Stimulated activated naive B cell treated with anti-CD40 and anti-IgM and Interleukin-4, amounts not matched to agents 10 μg/mL and 1 μg/mL and 100 μg/mL, for 72 hours (primary cell): ENCODE data around the gene GSTK1.

Experiments used
- ATAC-seq, 2 donors: fragments of 150-1000 bp; cut with Tn5 transposase; replicated peaks; 2 replicates each; pipeline ENCODE4 v1.10.0; 2021; ENCODE audit warnings: moderate library complexity in 1 of 2
- DNase-seq: peaks from one replicate; pipeline ENCODE4 v3.0.0; 2021
- H3K27ac Mint-ChIP-seq: one replicate; pipeline ENCODE4 v1.8.0; 2022; ENCODE audit warnings: mild to moderate bottlenecking, mixed read lengths
- H3K27me3 Mint-ChIP-seq, 2 donors: one replicate each; pipeline ENCODE4 v1.8.0; 2022; ENCODE audit warnings: mixed read lengths in 2 of 2
- H3K36me3 Mint-ChIP-seq, 2 donors: one replicate each; pipeline ENCODE4 v1.8.0; 2022; ENCODE audit warnings: mixed read lengths in 2 of 2, mild to moderate bottlenecking in 1 of 2
- H3K4me1 Mint-ChIP-seq, 2 donors: one replicate each; pipeline ENCODE4 v1.8.0; 2022; ENCODE audit warnings: mixed read lengths in 2 of 2, mild to moderate bottlenecking in 1 of 2
- H3K4me3 Mint-ChIP-seq, 2 donors: one replicate each; pipeline ENCODE4 v1.8.0; 2022; ENCODE audit warnings: mild to moderate bottlenecking in 2 of 2, mixed read lengths in 2 of 2, moderate library complexity in 1 of 2
- H3K9me3 Mint-ChIP-seq, 2 donors: one replicate each; pipeline ENCODE4 v1.8.0; 2022; ENCODE audit warnings: mixed read lengths in 2 of 2, mild to moderate bottlenecking in 1 of 2

GSTK1 gene

DNA sequence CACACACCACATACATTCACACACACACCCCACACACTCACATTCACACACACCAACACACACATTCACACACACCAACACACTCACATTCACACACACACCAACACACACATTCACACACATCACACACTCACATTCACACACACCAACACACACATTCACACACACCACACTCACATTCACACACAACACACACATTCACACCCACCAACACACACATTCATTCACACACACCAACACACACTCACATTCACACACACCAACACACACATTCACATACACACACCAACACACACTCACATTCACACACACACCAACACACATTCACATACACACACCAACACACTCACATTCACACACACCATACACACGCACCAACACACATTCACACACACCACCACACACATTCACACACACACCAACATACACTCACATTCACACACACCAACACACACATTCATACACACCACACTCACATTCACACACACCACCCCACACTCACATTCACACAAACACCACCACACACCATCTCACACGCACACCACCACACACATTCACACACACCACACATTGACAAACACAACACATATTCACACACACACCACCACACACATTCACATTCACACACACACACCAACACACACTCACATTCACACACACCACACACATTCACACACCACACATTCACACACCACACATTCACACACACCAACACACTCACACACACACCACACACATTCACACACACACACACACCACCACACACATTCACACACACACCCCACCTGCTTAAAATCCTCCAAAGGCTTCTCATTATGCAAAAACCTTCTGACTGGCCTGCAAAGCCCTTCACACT is 32.4 kb upstream of the GSTK1 start:
- Mint-ChIP-seq H3K27me3 (peaks cover 5 to 8% of the 10 kb centered on the region in 2 donors), H3K36me3 (peaks cover 0 to 4% of the 10 kb centered on the region in 2 donors), H3K9me3 (peaks cover 5% of the 10 kb centered on the region in 2 donors), H3K27ac (no peak overlapping the region), H3K4me1 (no peaks in the 10 kb centered on the region), H3K4me3 (no peak overlapping the region)
- no peak for DNase-seq
- ATAC-seq = no peak

- ATAC-seq (no peak), DNase-seq (no peak)
- Mint-ChIP-seq H3K27me3 (peaks cover 13 to 22% of the 10 kb centered on the region in 2 donors), H3K9me3 (peaks cover 17 to 21% of the 10 kb centered on the region in 2 donors), H3K4me1 (no peaks in the 10 kb centered on the region), H3K36me3 (peaks cover 6 to 14% of the 10 kb centered on the region in 2 donors), H3K4me3 (no peak overlapping the region), H3K27ac (no peak overlapping the region)
These were observed 29.3 kb upstream of the GSTK1 start for GRCh38 chr7:143233816-143234532.

DNA sequence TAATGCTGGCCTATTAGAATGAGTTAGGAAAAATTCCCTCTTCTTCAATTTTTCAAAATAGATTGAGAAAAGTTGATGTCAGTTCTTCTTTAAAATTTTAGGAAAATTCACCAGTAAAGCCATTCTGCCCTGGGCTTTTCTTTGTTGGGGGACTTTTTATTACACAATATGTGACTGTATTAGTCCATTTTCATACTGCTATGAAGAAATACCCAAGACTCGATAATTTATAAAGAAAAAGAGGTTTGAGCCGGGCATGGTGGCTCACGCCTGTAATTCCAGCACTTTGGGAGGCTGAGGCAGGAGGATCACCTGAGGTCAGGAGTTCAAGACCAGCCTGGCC is 28.7 kb upstream of the GSTK1 start:
- no peak for DNase-seq
- Mint-ChIP-seq H3K27ac (no peak overlapping the region), H3K27me3 (peaks cover 13 to 22% of the 10 kb centered on the region in 2 donors), H3K36me3 (peaks cover 6 to 14% of the 10 kb centered on the region in 2 donors), H3K4me3 (no peak overlapping the region), H3K9me3 (peaks cover 17 to 21% of the 10 kb centered on the region in 2 donors), H3K4me1 (no peaks in the 10 kb centered on the region)
- no peak for ATAC-seq

DNA sequence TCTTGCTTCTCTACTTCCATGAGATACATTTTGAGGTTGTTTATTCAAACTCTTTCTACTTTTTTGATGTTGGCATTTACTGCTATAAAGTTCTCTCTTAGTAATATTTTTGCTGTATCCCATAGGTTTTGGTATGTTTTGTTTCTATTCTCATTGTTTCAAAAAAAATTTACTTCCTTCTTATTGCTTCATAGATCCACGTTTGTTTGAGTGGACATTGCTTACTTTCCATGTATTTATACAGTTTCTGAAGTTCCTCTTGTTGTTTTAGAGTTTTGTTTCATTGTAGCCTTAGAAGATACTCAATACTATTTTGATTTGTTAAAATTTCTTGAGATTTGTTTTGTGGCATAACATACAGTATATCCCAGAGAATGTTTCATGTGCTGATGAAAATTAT is 27.7 kb upstream of the GSTK1 start:
- H3K36me3 Mint-ChIP-seq = peaks cover 6 to 14% of the 10 kb centered on the region in 2 donors
- no peak overlapping the region for H3K27ac Mint-ChIP-seq
- H3K4me1 Mint-ChIP-seq = no peaks in the 10 kb centered on the region
- H3K27me3 Mint-ChIP-seq = peaks cover 13 to 22% of the 10 kb centered on the region in 2 donors
- ATAC-seq = no peak
- no peak overlapping the region for H3K4me3 Mint-ChIP-seq
- DNase-seq = no peak
- H3K9me3 Mint-ChIP-seq = peaks cover 17 to 21% of the 10 kb centered on the region in 2 donors

- H3K9me3 Mint-ChIP-seq = peaks cover 17 to 21% of the 10 kb centered on the region in 2 donors
- no peak overlapping the region for H3K4me3 Mint-ChIP-seq
- H3K27ac Mint-ChIP-seq = no peak overlapping the region
- peaks cover 14 to 22% of the 10 kb centered on the region in 2 donors for H3K27me3 Mint-ChIP-seq
- ATAC-seq (no peak), DNase-seq (no peak)
- no peaks in the 10 kb centered on the region for H3K4me1 Mint-ChIP-seq
- H3K36me3 Mint-ChIP-seq = peaks cover 6 to 14% of the 10 kb centered on the region in 2 donors
These were observed 26.7 kb upstream of the GSTK1 start for GRCh38 chr7:143236408-143236990.

DNA sequence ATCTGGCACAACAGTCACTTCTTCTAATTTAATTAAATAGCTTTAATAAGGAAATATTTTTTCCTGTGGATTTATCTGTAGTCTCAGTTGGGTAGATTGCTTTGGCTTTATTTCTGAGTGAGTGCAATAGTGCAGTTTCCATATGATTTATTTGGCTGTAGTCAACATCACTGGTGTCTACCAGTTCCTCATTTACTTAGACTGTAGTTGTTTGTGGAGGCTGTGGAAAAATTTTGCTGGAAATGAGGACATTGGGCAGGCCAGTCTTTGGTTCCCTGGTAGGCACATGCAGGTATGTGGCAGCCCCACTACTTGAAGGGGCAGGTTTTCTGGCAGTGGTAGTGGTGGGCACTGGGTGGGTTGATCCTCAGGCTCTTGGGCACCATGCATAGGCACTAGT is 25.9 kb upstream of the GSTK1 start:
- H3K27ac Mint-ChIP-seq = no peak overlapping the region
- no peak overlapping the region for H3K4me3 Mint-ChIP-seq
- no peak for ATAC-seq
- no peak for DNase-seq
- peaks cover 17 to 21% of the 10 kb centered on the region in 2 donors for H3K9me3 Mint-ChIP-seq
- H3K36me3 Mint-ChIP-seq = peaks cover 6 to 14% of the 10 kb centered on the region in 2 donors
- no peaks in the 10 kb centered on the region for H3K4me1 Mint-ChIP-seq
- H3K27me3 Mint-ChIP-seq = peaks cover 19 to 27% of the 10 kb centered on the region in 2 donors

DNA sequence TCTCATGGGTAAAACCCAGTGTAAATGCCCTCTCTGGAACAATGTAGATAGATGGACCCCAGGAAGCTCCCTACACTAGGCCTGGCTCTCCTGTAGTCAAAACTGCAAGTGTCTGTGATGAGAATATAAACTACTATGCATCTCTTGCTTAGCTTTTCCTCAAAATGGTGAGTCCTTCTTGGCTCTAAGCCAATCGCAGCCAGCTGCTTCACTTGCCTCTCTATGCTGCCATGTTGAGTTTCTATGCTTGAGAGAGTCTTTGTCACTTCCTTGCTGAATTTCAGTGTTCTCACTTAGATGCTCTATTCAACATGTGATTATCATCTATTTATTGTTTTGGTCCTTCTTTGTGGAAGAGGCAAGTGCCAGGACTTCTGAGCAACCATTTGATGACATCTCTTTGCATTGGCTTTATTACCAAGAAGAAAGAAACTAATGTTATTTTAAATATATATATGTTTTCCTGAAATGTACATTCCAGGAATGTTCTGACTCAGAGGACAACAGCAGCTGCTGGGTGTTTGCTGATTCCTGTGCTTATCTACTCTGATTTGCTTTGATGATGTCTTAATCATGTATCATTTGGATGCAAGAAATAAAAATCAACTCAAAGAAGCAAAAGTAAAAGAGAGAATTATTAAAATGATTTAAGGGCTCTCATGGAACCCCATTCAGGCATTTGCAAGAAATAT is 24.8 kb upstream of the GSTK1 start:
- no peaks in the 10 kb centered on the region for H3K4me1 Mint-ChIP-seq
- peaks cover 17 to 21% of the 10 kb centered on the region in 2 donors for H3K9me3 Mint-ChIP-seq
- peaks cover 6 to 14% of the 10 kb centered on the region in 2 donors for H3K36me3 Mint-ChIP-seq
- ATAC-seq (no peak), DNase-seq (no peak)
- no peak overlapping the region for H3K27ac Mint-ChIP-seq
- H3K27me3 Mint-ChIP-seq = peaks cover 19 to 27% of the 10 kb centered on the region in 2 donors
- H3K4me3 Mint-ChIP-seq = no peak overlapping the region

DNA sequence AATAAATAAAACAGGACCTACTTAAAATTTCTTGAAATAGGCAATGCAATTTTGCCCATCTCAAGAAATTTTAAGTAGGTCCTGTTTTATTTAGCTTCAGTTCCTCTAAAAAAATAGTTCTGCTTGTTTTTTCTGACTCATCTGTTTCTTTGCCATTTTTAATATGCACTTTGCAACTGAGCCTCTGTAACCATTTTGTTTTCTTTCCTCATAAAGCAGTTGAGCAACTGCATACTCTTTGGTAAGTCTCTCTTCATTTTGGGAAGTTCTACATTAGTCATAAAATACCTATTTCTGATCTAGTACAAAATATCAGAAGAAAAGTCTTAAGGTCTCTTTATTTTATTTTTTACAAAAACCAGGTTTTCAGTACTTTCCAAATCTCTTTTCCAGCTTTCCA is 23.4 kb upstream of the GSTK1 start:
- no peak overlapping the region for H3K27ac Mint-ChIP-seq
- H3K4me3 Mint-ChIP-seq = no peak overlapping the region
- H3K27me3 Mint-ChIP-seq = peaks cover 19 to 27% of the 10 kb centered on the region in 2 donors
- ATAC-seq (no peak), DNase-seq (no peak)
- peaks cover 17 to 21% of the 10 kb centered on the region in 2 donors for H3K9me3 Mint-ChIP-seq
- H3K36me3 Mint-ChIP-seq = peaks cover 6 to 14% of the 10 kb centered on the region in 2 donors
- no peaks in the 10 kb centered on the region for H3K4me1 Mint-ChIP-seq

DNA sequence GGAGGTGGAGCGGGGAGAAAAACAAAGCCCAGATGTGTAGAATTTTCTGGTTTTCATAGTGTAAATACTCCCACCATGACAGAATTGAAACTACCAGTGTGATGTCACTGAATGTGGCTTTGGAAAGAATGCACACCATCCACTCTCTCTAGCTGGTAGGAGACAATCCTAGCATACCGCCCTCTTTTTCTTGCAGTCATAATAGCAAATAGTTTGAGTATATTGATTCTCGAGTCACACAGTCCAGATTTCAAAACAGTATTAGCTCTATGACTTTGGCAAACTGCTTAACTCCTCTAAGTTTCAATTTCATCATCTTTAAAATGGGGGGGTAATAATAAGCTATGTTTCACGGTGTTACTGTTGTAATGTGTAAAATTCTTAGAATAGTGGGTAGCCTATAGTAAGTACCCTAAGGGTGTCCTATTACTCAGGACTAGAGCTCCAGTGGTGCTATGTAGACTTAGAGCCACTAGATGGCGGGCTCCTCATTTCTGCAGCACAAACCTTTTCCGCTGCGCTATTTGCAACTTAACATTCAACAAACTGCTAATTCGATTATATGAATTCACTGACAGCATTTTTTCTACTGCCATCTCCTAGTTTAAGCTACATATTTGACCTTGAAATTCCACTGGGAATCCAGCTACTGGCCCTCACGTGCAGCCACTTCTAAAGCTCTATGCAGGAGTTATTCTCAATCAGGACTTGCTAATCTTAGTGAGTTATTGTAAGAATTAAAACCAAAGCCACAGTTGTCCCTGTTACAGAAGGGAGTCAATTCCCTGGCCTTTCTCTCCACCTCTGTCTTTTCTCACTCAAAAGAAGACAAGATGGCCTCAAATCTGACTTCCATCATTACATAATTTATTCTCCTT is 22.7 kb upstream of the GSTK1 start:
- H3K27ac Mint-ChIP-seq = no peak overlapping the region
- ATAC-seq (peak; percentile 81 to 89), DNase-seq (peak; percentile 39)
- H3K4me1 Mint-ChIP-seq = peaks cover 0 to 3% of the 10 kb centered on the region in 2 donors
- H3K4me3 Mint-ChIP-seq = no peak overlapping the region
- H3K27me3 Mint-ChIP-seq = peaks cover 14 to 25% of the 10 kb centered on the region in 2 donors
- H3K36me3 Mint-ChIP-seq = peaks cover 2 to 14% of the 10 kb centered on the region in 2 donors
- H3K9me3 Mint-ChIP-seq = peaks cover 13 to 19% of the 10 kb centered on the region in 2 donors

DNA sequence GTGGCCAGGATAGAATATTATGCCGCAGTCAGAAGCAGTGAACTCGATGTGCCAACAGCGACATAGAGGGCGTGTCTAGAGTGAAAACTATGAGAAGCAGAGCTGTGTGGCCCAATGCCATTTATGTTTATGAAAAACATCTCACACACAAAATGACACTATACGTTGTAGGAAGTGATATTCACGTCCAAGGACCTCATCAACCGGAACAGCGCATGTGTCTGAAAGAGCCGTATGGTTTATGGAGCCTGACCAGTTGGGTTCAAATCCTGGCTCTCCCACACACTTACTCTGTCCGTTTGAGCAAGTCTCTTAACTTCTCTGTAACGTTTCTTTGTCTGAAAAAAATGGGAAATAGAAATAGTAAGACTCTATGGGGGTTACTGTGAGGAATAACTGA is 20.9 kb upstream of the GSTK1 start:
- DNase-seq (no peak), ATAC-seq (no peak)
- Mint-ChIP-seq H3K4me3 (no peak overlapping the region), H3K9me3 (peaks cover 2% of the 10 kb centered on the region in 2 donors), H3K27me3 (peaks cover 6 to 7% of the 10 kb centered on the region in 2 donors), H3K27ac (no peak overlapping the region), H3K36me3 (peaks cover 0 to under 1% of the 10 kb centered on the region in 2 donors), H3K4me1 (peaks cover 4 to 12% of the 10 kb centered on the region in 2 donors)

DNA sequence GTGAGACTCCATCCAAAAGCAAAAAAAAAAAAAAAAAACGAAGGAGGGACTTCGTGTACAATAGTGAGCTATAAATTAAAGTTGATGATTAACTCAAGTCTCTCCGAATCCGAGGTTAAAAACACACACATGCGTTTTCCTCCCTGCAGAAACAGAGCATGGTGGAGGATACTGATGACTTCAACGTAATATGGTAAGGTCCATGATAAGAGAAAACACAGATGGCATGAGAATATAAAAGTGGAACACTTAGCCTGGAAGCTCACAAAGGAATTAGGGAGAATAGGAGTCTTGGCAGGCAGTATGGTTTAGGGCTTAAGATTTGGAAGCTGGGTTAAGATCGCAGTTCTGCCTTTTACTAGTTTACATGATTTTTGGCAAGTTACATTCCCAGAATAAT is 20.1 kb upstream of the GSTK1 start:
- no peak overlapping the region for H3K27ac Mint-ChIP-seq
- no peaks in the 10 kb centered on the region for H3K36me3 Mint-ChIP-seq
- peaks cover 5 to 14% of the 10 kb centered on the region in 2 donors for H3K4me1 Mint-ChIP-seq
- no peak for DNase-seq
- no peak for ATAC-seq
- no peaks in the 10 kb centered on the region for H3K9me3 Mint-ChIP-seq
- peaks cover 5 to 6% of the 10 kb centered on the region in 2 donors for H3K27me3 Mint-ChIP-seq
- no peak overlapping the region for H3K4me3 Mint-ChIP-seq

- Mint-ChIP-seq H3K36me3 (no peaks in the 10 kb centered on the region), H3K27ac (no peak overlapping the region), H3K9me3 (no peaks in the 10 kb centered on the region), H3K27me3 (peaks cover 5 to 6% of the 10 kb centered on the region in 2 donors), H3K4me3 (no peak overlapping the region), H3K4me1 (peaks cover 7 to 14% of the 10 kb centered on the region in 2 donors)
- ATAC-seq (no peak), DNase-seq (no peak)
These were observed 19.6 kb upstream of the GSTK1 start for GRCh38 chr7:143243614-143244013.

DNA sequence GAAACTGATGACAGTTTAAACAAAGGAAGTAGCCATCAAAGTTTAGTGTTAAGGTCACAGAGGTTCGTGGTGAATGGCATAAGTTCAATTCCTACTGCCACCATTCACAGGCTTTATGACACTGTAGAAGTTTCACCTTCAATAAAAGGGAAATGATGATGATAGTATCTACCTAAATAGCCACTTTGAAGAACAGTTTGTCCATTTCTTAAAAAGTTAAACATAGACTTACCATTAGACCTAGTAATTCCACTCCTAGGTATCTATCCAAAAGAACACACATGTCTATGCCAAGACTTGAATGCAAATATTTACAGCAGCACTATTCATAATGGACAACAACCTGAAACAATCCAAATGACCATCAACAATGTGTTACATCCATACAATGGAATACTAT is 18.9 kb upstream of the GSTK1 start:
- no peak overlapping the region for H3K4me3 Mint-ChIP-seq
- DNase-seq = no peak
- ATAC-seq = peak in 1 of 2 donors; percentile 41
- peaks cover 5 to 6% of the 10 kb centered on the region in 2 donors for H3K27me3 Mint-ChIP-seq
- peaks cover 7 to 21% of the 10 kb centered on the region in 2 donors for H3K4me1 Mint-ChIP-seq
- H3K36me3 Mint-ChIP-seq = peaks cover 4 to 5% of the 10 kb centered on the region in 2 donors
- H3K9me3 Mint-ChIP-seq = peaks cover 3 to 4% of the 10 kb centered on the region in 2 donors
- no peak overlapping the region for H3K27ac Mint-ChIP-seq
